GM12878 (cell line): ENCODE results near the gene EFNA3. TPM values are rescaled to one million over a fixed set of nuclear protein-coding genes. Genes with fewer than 3 reads are reported as not detected.

ENCODE experiments used
- ATAC-seq: fragments of 200-7000 bp; cut with Tn5 transposase; 3 replicates; pipeline ENCODE4 v1.9.1; 2020; ENCODE audit warnings: mild to moderate bottlenecking, moderate library complexity
- BruUV-seq: library from RNA; stranded (reverse); fragments of 400-500 nt; replicated peaks from 2 replicates; lab custom pipeline; 2021; lab: Mats Ljungman, UMichigan
- CTCF ChIA-PET: fragments of 300-600 bp; sonication (Branson Sonifier 250); formaldehyde crosslinking; extraction: SDS; loops from one replicate; lab custom pipeline; 2021; ENCODE audit warnings: inconsistent platforms; lab: Yijun Ruan, JAX
- POLR2A ChIA-PET: fragments of 350-600 bp; formaldehyde crosslinking; extraction: SDS; loops from one replicate; lab custom pipeline; 2021; ENCODE audit warnings: inconsistent platforms; lab: Charles Lee
- RAD21 ChIA-PET: fragments of 300-600 bp; sonication (Branson Sonifier 250); formaldehyde crosslinking; loops from one replicate; lab custom pipeline; 2023; ENCODE audit warnings: antibody characterized with exemption; ENCODE audit not compliant: unreplicated experiment; lab: Charles Lee
- SMC1A ChIA-PET: fragments of 300-600 bp; sonication (Branson Sonifier 250); formaldehyde crosslinking; loops from one replicate; lab custom pipeline; 2023; ENCODE audit not compliant: unreplicated experiment, uncharacterized antibody; lab: Charles Lee
- DNase-seq: peaks from one replicate; pipeline ENCODE4 v3.0.0-alpha.2; 2011; ENCODE audit warnings: low read depth, low spot score
- FAIRE-seq: peaks from 3 replicates; lab custom pipeline; 2011; peaks lifted over from hg19 to GRCh38; lab: Jason Lieb, UNC
- H2AFZ ChIP-seq: 2 replicates; pipeline ENCODE4 v1.6.0; 2011; ENCODE audit warnings: low read depth, low read length, control low read depth; ENCODE audit not compliant: control insufficient read depth
- H3K27ac ChIP-seq: 2 replicates; pipeline ENCODE4 v1.5.1; 2011; ENCODE audit warnings: control low read depth; ENCODE audit not compliant: control insufficient read depth, insufficient read depth
- H3K27me3 ChIP-seq, 2 experiments: replicated peaks in 1 of 2; 2 replicates each; pipeline versions ENCODE4 v1.6.0 to v1.6.1; 2011; ENCODE audit warnings: low read length in 1 of 2; ENCODE audit not compliant: control insufficient read depth in 2 of 2, insufficient read depth in 2 of 2
- H3K36me3 ChIP-seq, 2 experiments: 2 replicates each; pipeline ENCODE4 v1.5.1; 2011; ENCODE audit warnings: low read length in 1 of 2; ENCODE audit not compliant: control insufficient read depth in 2 of 2, insufficient read depth in 2 of 2
- H3K4me1 ChIP-seq: 2 replicates; pipeline ENCODE4 v1.6.1; 2011; ENCODE audit warnings: mild to moderate bottlenecking, low read length, moderate library complexity, mixed read lengths; ENCODE audit not compliant: control insufficient read depth, insufficient read depth
- H3K4me2 ChIP-seq: 2 replicates; pipeline ENCODE4 v1.6.0; 2011; ENCODE audit warnings: control low read depth; ENCODE audit not compliant: control insufficient read depth, insufficient read depth
- H3K4me3 ChIP-seq: fragments of 200-600 bp; sonication (generic); 2 replicates; pipeline ENCODE4 v1.5.1; 2016
- H3K79me2 ChIP-seq: 2 replicates; pipeline ENCODE4 v1.6.0; 2011; ENCODE audit warnings: low read length; ENCODE audit not compliant: control insufficient read depth, insufficient read depth
- H3K9ac ChIP-seq: 2 replicates; pipeline ENCODE4 v1.8.0; 2011; ENCODE audit warnings: low read length, control low read depth, mixed read lengths; ENCODE audit not compliant: control insufficient read depth, insufficient read depth
- H3K9me3 ChIP-seq: replicated peaks from 3 replicates; pipeline ENCODE4 v1.5.1; 2011; ENCODE audit warnings: mild to moderate bottlenecking, low read length; ENCODE audit not compliant: control insufficient read depth, insufficient read depth
- H4K20me1 ChIP-seq: 2 replicates; pipeline ENCODE4 v1.6.0; 2011; ENCODE audit not compliant: control insufficient read depth, insufficient read depth
- ASH2L ChIP-seq: fragments of 300-600, 200-600 bp; sonication (generic); IDR thresholded peaks from 2 replicates; pipeline ENCODE4 v1.6.1; 2017; ENCODE audit warnings: low read depth, mild to moderate bottlenecking, borderline replicate concordance
- CREB1 ChIP-seq: IDR thresholded peaks from 2 replicates; pipeline ENCODE4 v1.6.1; 2012; ENCODE audit warnings: low read depth, mild to moderate bottlenecking, inconsistent platforms
- FOXK2 ChIP-seq: fragments of 450-650 bp; IDR thresholded peaks from 2 replicates; pipeline ENCODE4 v1.6.1; 2017; ENCODE audit warnings: mild to moderate bottlenecking, moderate library complexity
- FOXM1 ChIP-seq: IDR thresholded peaks from 2 replicates; pipeline ENCODE4 v1.6.1; 2012; ENCODE audit warnings: low read depth, mild to moderate bottlenecking, inconsistent platforms, low read length, moderate library complexity
- IKZF1 ChIP-seq: fragments of 450-650 bp; conservative IDR thresholded peaks from 2 replicates; pipeline ENCODE4 v1.6.1; 2017; ENCODE audit warnings: antibody characterized with exemption, mild to moderate bottlenecking
- IRF3 ChIP-seq: fragments of 450-650 bp; IDR thresholded peaks from 2 replicates; pipeline ENCODE4 v1.6.1; 2014; ENCODE audit warnings: mild to moderate bottlenecking
- NFYB ChIP-seq: IDR thresholded peaks from 2 replicates; pipeline ENCODE4 v1.6.1; 2011; ENCODE audit warnings: low read depth, mild to moderate bottlenecking, low read length, improper control_type of control experiment, moderate library complexity; ENCODE audit not compliant: insufficient read depth
- POLR2A ChIP-seq: IDR thresholded peaks from 2 replicates; pipeline ENCODE4 v1.6.1; 2011; ENCODE audit warnings: low read depth, mild to moderate bottlenecking, low read length
- RAD21 ChIP-seq: IDR thresholded peaks from 2 replicates; pipeline ENCODE4 v1.6.1; 2011; ENCODE audit warnings: mild to moderate bottlenecking, low read depth, low read length, moderate library complexity; ENCODE audit not compliant: insufficient read depth
- RBBP5 ChIP-seq: fragments of 200-600 bp; sonication (generic); conservative IDR thresholded peaks from 2 replicates; pipeline ENCODE4 v1.6.1; 2016
- SMAD1 ChIP-seq: fragments of 450-650 bp; IDR thresholded peaks from 2 replicates; pipeline ENCODE4 v1.6.1; 2018; ENCODE audit warnings: mild to moderate bottlenecking, low read depth; ENCODE audit not compliant: partially characterized antibody
- SMAD5 ChIP-seq: IDR thresholded peaks from 2 replicates; pipeline ENCODE4 v1.6.1; 2016; ENCODE audit warnings: antibody characterized with exemption, low read depth
- SMARCA5 ChIP-seq: fragments of 450-650 bp; IDR thresholded peaks from 2 replicates; pipeline ENCODE4 v1.6.1; 2017; ENCODE audit warnings: mild to moderate bottlenecking
- STAT3 ChIP-seq: IDR thresholded peaks from 2 replicates; pipeline ENCODE4 v1.6.1; 2011; ENCODE audit warnings: low read depth, low read length, improper control_type of control experiment
- TBL1XR1 ChIP-seq: IDR thresholded peaks from 2 replicates; pipeline ENCODE4 v1.6.1; 2012; ENCODE audit warnings: low read depth, low read length, improper control_type of control experiment
- USF2 ChIP-seq: IDR thresholded peaks from 2 replicates; pipeline ENCODE4 v1.6.1; 2011; ENCODE audit warnings: low read depth, low read length, improper control_type of control experiment, borderline replicate concordance
- ZBTB4 ChIP-seq: fragments of 450-650 bp; formaldehyde crosslinking; IDR thresholded peaks from 2 replicates; pipeline ENCODE4 v1.4.0; 2022; ENCODE audit warnings: mild to moderate bottlenecking, moderate library complexity
- ZNF622 ChIP-seq: fragments of 450-650 bp; IDR thresholded peaks from 2 replicates; pipeline ENCODE4 v1.6.1; 2017; ENCODE audit warnings: mild to moderate bottlenecking, inconsistent platforms
- WGBS: methylation state at CpG from one replicate; pipeline ENCODE4 v1.1.6; 2016; ENCODE audit warnings: low lambda C conversion rate; ENCODE audit not compliant: insufficient replicate concordance, insufficient coverage; ENCODE audit errors: missing lambda C conversion rate; 5-methylcytosine and 5-hydroxymethylcytosine counted together
- in situ Hi-C: fragments of 300-500 bp; cut with MboI; formaldehyde crosslinking; loops from 9 replicates; pipeline ENCODE4 v1.14.3; 2018; ENCODE audit warnings: mixed read lengths
- intact Hi-C: fragments of 100-400 bp; cut with micrococcal nuclease; formaldehyde crosslinking; loops from one replicate; pipeline ENCODE4 v1.14.2; 2022; ENCODE audit not compliant: unreplicated experiment
- polyA plus RNA-seq, 11 experiments: library from polyadenylated mRNA; depleted of rRNA in 4 of 11; unstranded in 6 of 11; stranded (reverse) in 5 of 11; fragments of >200 nt; fragmentation: Nextera tagmentation in 4 of 11; fragmentation: Illumina TruSeq in 1 of 11; extraction: Ambion mirVana in 4 of 11; extraction: Trizol in 1 of 11; gene quantifications; 1 replicate in 1 of 11; 2 replicates in 10 of 11; pipeline versions ENCODE4 v1.2.1 to v1.2.3, GENCODE V29; 2011 to 2016; ENCODE audit warnings: inconsistent platforms in 2 of 11, missing spikeins in 2 of 11, low read depth in 1 of 11
- total RNA-seq, 4 experiments: library from RNA; depleted of rRNA in 3 of 4; stranded (reverse); fragments of >200 nt in 3 of 4; fragmentation: Illumina TruSeq in 1 of 4; extraction: Trizol in 1 of 4; gene quantifications; 2 replicates each; pipeline versions ENCODE4 v1.2.1 to v1.2.3, GENCODE V29; 2013 to 2021

EFNA3 gene
- total and polyA plus RNA-seq, 10 of the 15 experiments (the other 5 are each of a cell fraction or from before 2014, with no cell fraction given) = 0.08 to 5.4 (median 1.1) TPM

DNA sequence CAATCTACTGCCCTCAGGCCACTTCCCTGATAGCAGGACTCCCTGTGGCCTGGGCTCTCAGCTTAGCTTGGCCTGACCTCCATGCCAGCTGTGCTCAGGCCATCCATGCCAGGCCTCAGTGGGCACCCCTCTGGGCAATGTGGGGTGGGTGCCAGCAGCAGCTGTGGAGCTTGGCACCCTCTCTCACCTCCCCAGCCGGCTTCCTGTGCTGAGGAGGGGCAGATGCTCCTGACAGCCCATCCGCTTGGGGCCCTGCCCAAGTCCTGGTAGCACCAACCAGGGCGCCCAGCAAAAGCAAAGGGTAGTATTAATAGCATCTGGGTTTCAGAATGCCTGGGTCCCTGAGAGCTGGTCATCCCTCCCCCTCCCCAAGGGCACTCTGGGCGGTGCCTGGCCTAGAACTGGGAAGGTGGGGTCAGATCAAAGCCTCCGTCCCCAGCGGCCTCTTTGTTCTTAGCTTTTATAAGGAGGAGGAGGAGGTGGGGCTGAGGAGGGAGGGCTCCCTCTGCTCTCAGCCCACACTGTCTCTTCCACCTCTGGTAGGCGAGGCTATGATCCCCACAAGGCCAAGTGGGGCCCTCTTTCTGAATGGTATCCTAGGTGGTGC lies 9.0 kb upstream of the EFNA3 start (continued):
- TF ChIP-seq USF2 = no peak
- no peak for TF ChIP-seq SMAD1
- no peak for TF ChIP-seq STAT3
- no peak for TF ChIP-seq RBBP5
- TF ChIP-seq IKZF1 = no peak
- TF ChIP-seq ASH2L = no peak
- TF ChIP-seq TBL1XR1 = no peak
- TF ChIP-seq SMAD5 = no peak

DNA sequence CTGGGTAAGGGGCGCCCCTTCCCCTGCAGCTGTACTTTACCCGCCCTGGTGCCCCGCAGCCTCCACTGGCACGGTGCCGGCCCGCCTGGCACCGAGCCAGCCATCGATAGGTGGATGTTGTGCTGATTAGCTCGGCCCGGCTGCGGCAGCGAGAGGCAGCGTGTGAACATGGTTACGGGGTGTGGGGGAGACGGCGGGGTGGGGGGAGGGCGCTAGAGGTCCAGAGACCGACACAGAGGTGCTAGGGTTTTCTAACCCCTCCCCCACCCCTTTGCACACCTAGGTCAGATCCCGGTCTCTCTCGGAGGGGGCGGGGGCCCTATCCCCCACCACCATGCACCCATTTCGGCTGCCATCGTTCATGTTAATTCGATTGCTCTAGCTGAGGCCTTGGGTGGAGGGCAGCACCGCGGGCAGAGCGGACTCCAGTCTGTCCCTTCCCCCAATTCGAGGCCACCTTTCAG lies 8.4 kb upstream of the EFNA3 start:
- no peaks in the 10 kb centered on the region; a peak in 2 of 4 replicates for H3K36me3 ChIP-seq
- H3K27me3 ChIP-seq = no peaks in the 10 kb centered on the region
- no peaks in the 10 kb centered on the region for H3K79me2 ChIP-seq
- POLR2A ChIA-PET = interaction anchor here (0.7 kb wide), 1 partner anchor 15 kb away, joined by 3 read pairs; no protein-coding TSS in a partner anchor
- H4K20me1 ChIP-seq = no peaks in the 10 kb centered on the region
- H3K4me3 ChIP-seq = peak overlapping the region; percentile 18; the same call in 1 of the 2 replicates
- no peak overlapping the region for H3K27ac ChIP-seq
- H3K9me3 ChIP-seq = no peaks in the 10 kb centered on the region
- RAD21 ChIA-PET = interaction anchor here (1.0 kb wide), 1 partner anchor 15 kb away, joined by 4 read pairs; no protein-coding TSS in a partner anchor
- DNase-seq (no peak), ATAC-seq (no peak), FAIRE-seq (no peak)
- H3K9ac ChIP-seq = no peak overlapping the region
- peak overlapping the region; percentile 64 for H3K4me2 ChIP-seq
- SMC1A ChIA-PET = interaction anchor here (1.4 kb wide), 1 partner anchor 9 kb away, joined by 3 read pairs; no protein-coding TSS in a partner anchor
- CTCF ChIA-PET = interaction anchor here (1.3 to 3.6 kb wide), 3 partner anchors 14 to 21 kb away, joined by 4 to 23 read pairs (median 7); no protein-coding TSS in a partner anchor
- no peak overlapping the region for H2AFZ ChIP-seq
- in situ Hi-C loops = no loop called here
- 78% methylated on average over 23 of the region's 28 CpGs for WGBS
- H3K4me1 ChIP-seq = peaks cover 10% of the 10 kb centered on the region
- intact Hi-C loops = no loop called here
- no TSS peak for BruUV-seq
- TF ChIP-seq IRF3 (no peak), USF2 (no peak), FOXM1 (no peak), NFYB (no peak), FOXK2 (no peak), RAD21 (no peak), ZBTB4 (CRISPR knock-in tag) (no peak), SMAD5 (no peak), ZNF622 (no peak), CREB1 (no peak), SMARCA5 (no peak), POLR2A (no peak)
